ENCODE measurements around the gene CYP2J2. TPM values are rescaled to one million over a fixed set of nuclear protein-coding genes. Genes with fewer than 3 reads are reported as not detected.
"Not testable (repeated sequence)": the region's sequence is repeated elsewhere in the genome, so short reads cannot be mapped to it uniquely, and the experiment has no call there.

The CYP2J2 gene
- polyA plus RNA-seq (2013, experiment 1 of 2): 1.3 TPM
- 1.3 TPM for polyA plus RNA-seq (2013, experiment 2 of 2)

- no peak within 1 kb of the TSS for H4K5ac ChIP-seq (ENCODE audit: low read length)
- peak within 1 kb of the TSS; percentile 2 for H3K9ac ChIP-seq (ENCODE audit: low read length)
- no peak within 1 kb of the TSS for H2BK15ac ChIP-seq (replicated peaks; ENCODE audit: low read depth)
- peaks cover 4% of the 10 kb centered on the region for H3K27me3 ChIP-seq (ENCODE audit: insufficient read depth, low read length, poor library complexity)
- H3K18ac ChIP-seq (ENCODE audit: low read length): no peak within 1 kb of the TSS
- H3K36me3 ChIP-seq (ENCODE audit: control insufficient read depth, insufficient read depth, low read length): no peaks in the 10 kb centered on the region
- H3K4me1 ChIP-seq (ENCODE audit: control insufficient read depth, low read depth, low read length): no peaks in the 10 kb centered on the region
- H2BK120ac ChIP-seq (ENCODE audit: low read depth, low read length): no peak within 1 kb of the TSS
- no peak within 1 kb of the TSS for H2AK5ac ChIP-seq (ENCODE audit: low read length)
- H3K4ac ChIP-seq (ENCODE audit: low read depth, low read length): no peak within 1 kb of the TSS
- peak within 1 kb of the TSS; percentile 26 for H3K56ac ChIP-seq (ENCODE audit: low read length)
- H4K8ac ChIP-seq (ENCODE audit: low read depth, low read length): no peak within 1 kb of the TSS
- H2BK5ac ChIP-seq (ENCODE audit: low read length): no peak within 1 kb of the TSS
- no CpG with 5 or more reads among the region's 42 CpGs for WGBS (ENCODE audit: extremely low coverage, insufficient coverage, low lambda C conversion rate)
- H3K4me3 ChIP-seq (ENCODE audit: low read length): peak within 1 kb of the TSS; percentile 2
- peak; percentile 51 for DNase-seq
- H3K79me1 ChIP-seq (ENCODE audit: low read length): no peaks in the 10 kb centered on the region
- no peaks in the 10 kb centered on the region for H3K79me2 ChIP-seq (ENCODE audit: control insufficient read depth, insufficient read depth, low read length)
- peak within 1 kb of the TSS; percentile 75 for H3K4me2 ChIP-seq (ENCODE audit: low read length)
- H3K27ac ChIP-seq (ENCODE audit: low read depth, low read length): no peak within 1 kb of the TSS
- no peak within 1 kb of the TSS for H3K23ac ChIP-seq (ENCODE audit: low read length)
These were observed at the start of gene CYP2J2 for GRCh38 chr1:59926381-59927123. CYP2J2 (minus strand) TSS chr1:59926773; CDS start chr1:59926746, 27 bp downstream.

GRCh38 chr1:59973719-59974118 is 47.1 kb upstream of the CYP2J2 start:
- DNase-seq: no peak
- H3K4me3 ChIP-seq (ENCODE audit: low read length): no peak overlapping the region
- WGBS (ENCODE audit: extremely low coverage, insufficient coverage, low lambda C conversion rate): no CpG with 5 or more reads among the region's 1 CpG
- H2BK15ac ChIP-seq (replicated peaks; ENCODE audit: low read depth): no peak overlapping the region
- H3K79me1 ChIP-seq (ENCODE audit: low read length): no peaks in the 10 kb centered on the region
- H4K5ac ChIP-seq (ENCODE audit: low read length): no peak overlapping the region
- H3K27me3 ChIP-seq (ENCODE audit: insufficient read depth, low read length, poor library complexity): no peaks in the 10 kb centered on the region
- H3K9ac ChIP-seq (ENCODE audit: low read length): no peak overlapping the region
- H3K4ac ChIP-seq (ENCODE audit: low read depth, low read length): no peak overlapping the region
- no peaks in the 10 kb centered on the region for H3K36me3 ChIP-seq (ENCODE audit: control insufficient read depth, insufficient read depth, low read length)
- H3K56ac ChIP-seq (ENCODE audit: low read length): no peak overlapping the region
- no peak overlapping the region for H3K27ac ChIP-seq (ENCODE audit: low read depth, low read length)
- no peaks in the 10 kb centered on the region for H3K4me1 ChIP-seq (ENCODE audit: control insufficient read depth, low read depth, low read length)
- H3K23ac ChIP-seq (ENCODE audit: low read length): no peak overlapping the region
- H3K18ac ChIP-seq (ENCODE audit: low read length): no peak overlapping the region
- no peak overlapping the region for H2AK5ac ChIP-seq (ENCODE audit: low read length)
- H4K8ac ChIP-seq (ENCODE audit: low read depth, low read length): no peak overlapping the region
- H2BK120ac ChIP-seq (ENCODE audit: low read depth, low read length): no peak overlapping the region
- H2BK5ac ChIP-seq (ENCODE audit: low read length): no peak overlapping the region
- no peaks in the 10 kb centered on the region for H3K79me2 ChIP-seq (ENCODE audit: control insufficient read depth, insufficient read depth, low read length)
- no peak overlapping the region for H3K4me2 ChIP-seq (ENCODE audit: low read length)

GRCh38 chr1:59972216-59972927 is 45.8 kb upstream of the CYP2J2 start:
- Histone ChIP-seq H3K23ac (ENCODE audit: low read length) (no peak overlapping the region), H4K8ac (ENCODE audit: low read depth, low read length) (no peak overlapping the region), H2AK5ac (ENCODE audit: low read length) (no peak overlapping the region), H3K9ac (ENCODE audit: low read length) (no peak overlapping the region), H3K4me1 (ENCODE audit: control insufficient read depth, low read depth, low read length) (no peaks in the 10 kb centered on the region), H3K79me1 (ENCODE audit: low read length) (no peaks in the 10 kb centered on the region), H3K4me2 (ENCODE audit: low read length) (no peak overlapping the region), H3K36me3 (ENCODE audit: control insufficient read depth, insufficient read depth, low read length) (no peaks in the 10 kb centered on the region), H4K5ac (ENCODE audit: low read length) (no peak overlapping the region), H3K4ac (ENCODE audit: low read depth, low read length) (no peak overlapping the region), H3K56ac (ENCODE audit: low read length) (no peak overlapping the region), H2BK5ac (ENCODE audit: low read length) (no peak overlapping the region), H3K4me3 (ENCODE audit: low read length) (no peak overlapping the region), H3K27me3 (ENCODE audit: insufficient read depth, low read length, poor library complexity) (no peaks in the 10 kb centered on the region), H2BK120ac (ENCODE audit: low read depth, low read length) (no peak overlapping the region), H2BK15ac (replicated peaks; ENCODE audit: low read depth) (no peak overlapping the region), H3K18ac (ENCODE audit: low read length) (no peak overlapping the region), H3K27ac (ENCODE audit: low read depth, low read length) (no peak overlapping the region), H3K79me2 (ENCODE audit: control insufficient read depth, insufficient read depth, low read length) (no peaks in the 10 kb centered on the region)
- no CpG with 5 or more reads among the region's 20 CpGs for WGBS (ENCODE audit: extremely low coverage, insufficient coverage, low lambda C conversion rate)
- DNase-seq: no peak

- Histone ChIP-seq H4K5ac (ENCODE audit: low read length) (no peak overlapping the region), H3K4me3 (ENCODE audit: low read length) (no peak overlapping the region), H2AK5ac (ENCODE audit: low read length) (no peak overlapping the region), H3K27me3 (ENCODE audit: insufficient read depth, low read length, poor library complexity) (no peaks in the 10 kb centered on the region), H3K79me1 (ENCODE audit: low read length) (no peaks in the 10 kb centered on the region), H2BK15ac (replicated peaks; ENCODE audit: low read depth) (no peak overlapping the region), H3K9ac (ENCODE audit: low read length) (peak overlapping the region; percentile 10), H2BK120ac (ENCODE audit: low read depth, low read length) (no peak overlapping the region), H3K36me3 (ENCODE audit: control insufficient read depth, insufficient read depth, low read length) (no peaks in the 10 kb centered on the region), H3K4ac (ENCODE audit: low read depth, low read length) (no peak overlapping the region), H3K18ac (ENCODE audit: low read length) (no peak overlapping the region), H4K8ac (ENCODE audit: low read depth, low read length) (no peak overlapping the region), H3K79me2 (ENCODE audit: control insufficient read depth, insufficient read depth, low read length) (no peaks in the 10 kb centered on the region), H3K4me2 (ENCODE audit: low read length) (peak overlapping the region; percentile 36), H3K4me1 (ENCODE audit: control insufficient read depth, low read depth, low read length) (no peaks in the 10 kb centered on the region), H2BK5ac (ENCODE audit: low read length) (no peak overlapping the region), H3K27ac (ENCODE audit: low read depth, low read length) (no peak overlapping the region), H3K23ac (ENCODE audit: low read length) (no peak overlapping the region), H3K56ac (ENCODE audit: low read length) (no peak overlapping the region)
- no CpG with 5 or more reads among the region's 19 CpGs for WGBS (ENCODE audit: extremely low coverage, insufficient coverage, low lambda C conversion rate)
- peak; percentile 65 for DNase-seq
These were observed 44.9 kb upstream of the CYP2J2 start for GRCh38 chr1:59971464-59971911.

- WGBS (ENCODE audit: extremely low coverage, insufficient coverage, low lambda C conversion rate): no CpG with 5 or more reads among the region's 42 CpGs
- H3K4me1 ChIP-seq (ENCODE audit: control insufficient read depth, low read depth, low read length); H3K23ac ChIP-seq (ENCODE audit: low read length); H3K4me3 ChIP-seq (ENCODE audit: low read length); H3K4ac ChIP-seq (ENCODE audit: low read depth, low read length); H3K79me2 ChIP-seq (ENCODE audit: control insufficient read depth, insufficient read depth, low read length); H3K36me3 ChIP-seq (ENCODE audit: control insufficient read depth, insufficient read depth, low read length); H2AK5ac ChIP-seq (ENCODE audit: low read length); H3K18ac ChIP-seq (ENCODE audit: low read length); H3K27me3 ChIP-seq (ENCODE audit: insufficient read depth, low read length, poor library complexity); H4K5ac ChIP-seq (ENCODE audit: low read length); H2BK5ac ChIP-seq (ENCODE audit: low read length); H2BK120ac ChIP-seq (ENCODE audit: low read depth, low read length); H3K9ac ChIP-seq (ENCODE audit: low read length); H3K27ac ChIP-seq (ENCODE audit: low read depth, low read length); H3K4me2 ChIP-seq (ENCODE audit: low read length); H3K79me1 ChIP-seq (ENCODE audit: low read length); H2BK15ac ChIP-seq (replicated peaks; ENCODE audit: low read depth); H3K56ac ChIP-seq (ENCODE audit: low read length); H4K8ac ChIP-seq (ENCODE audit: low read depth, low read length); DNase-seq: not testable (repeated sequence)
These were observed 43.1 kb upstream of the CYP2J2 start for GRCh38 chr1:59969542-59970175.

Data from mesendoderm (in vitro differentiated cells).